ENCODE results near the gene GDA.

GDA gene

GRCh38 chr9:72149231-72149975, at the start of gene GDA:
Gene GDA, plus strand, starts transcription at chr9:72149440. Its CDS starts 120 bp downstream, at chr9:72149560.
- no peak for DNase-seq (ENCODE audit: low read depth in 2 of 2)

DNA sequence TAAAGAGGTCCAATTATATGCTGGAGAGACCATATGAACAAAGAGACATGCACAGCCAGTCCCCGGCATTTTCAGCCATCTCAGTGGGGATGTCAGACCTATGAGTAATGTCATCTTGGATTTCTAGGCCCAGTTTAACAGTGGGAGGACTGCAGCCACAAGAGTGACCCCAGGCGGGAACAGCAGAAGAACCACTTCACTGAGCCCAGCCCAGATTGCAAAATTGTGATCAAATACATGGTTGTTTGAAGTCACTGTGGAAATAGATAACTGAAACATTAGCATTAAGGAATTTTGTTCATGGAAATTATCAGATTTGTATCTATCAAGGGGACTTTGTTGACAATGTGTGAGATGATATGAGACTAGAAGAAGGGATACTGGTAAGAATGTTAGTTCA, 46.7 kb upstream of the GDA start:
- no peak for DNase-seq (ENCODE audit: low read depth in 2 of 2)

- DNase-seq (ENCODE audit: low read depth in 2 of 2), result no peak
Observed at GRCh38 chr9:72113056-72113455, 36.2 kb upstream of the GDA start.

- no peak for DNase-seq (ENCODE audit: low read depth in 2 of 2)
Observed at GRCh38 chr9:72119853-72120252, 29.4 kb upstream of the GDA start.

- no peak for DNase-seq (ENCODE audit: low read depth in 2 of 2)
Observed at GRCh38 chr9:72124947-72125346, 24.3 kb upstream of the GDA start.

DNA sequence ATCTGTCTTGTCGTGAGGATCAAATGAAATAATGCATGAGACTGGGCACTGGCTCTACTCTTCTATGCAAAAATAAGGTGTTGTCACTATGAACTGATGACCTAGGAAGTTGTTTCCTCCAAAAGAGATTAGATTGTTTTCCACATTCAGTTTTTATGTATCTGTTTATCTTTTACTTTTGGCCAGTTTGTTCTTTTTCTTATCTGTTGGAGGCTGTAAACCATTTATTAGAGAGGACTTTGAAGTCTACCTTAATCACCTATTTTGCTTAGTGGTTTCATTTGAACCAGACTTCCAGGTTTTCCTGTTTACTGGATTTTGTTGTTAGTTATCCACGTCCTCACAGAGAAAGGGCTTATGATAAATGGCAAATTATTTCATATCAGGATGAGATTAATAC, 21.5 kb upstream of the GDA start:
- no peak for DNase-seq (ENCODE audit: low read depth in 2 of 2)

DNA sequence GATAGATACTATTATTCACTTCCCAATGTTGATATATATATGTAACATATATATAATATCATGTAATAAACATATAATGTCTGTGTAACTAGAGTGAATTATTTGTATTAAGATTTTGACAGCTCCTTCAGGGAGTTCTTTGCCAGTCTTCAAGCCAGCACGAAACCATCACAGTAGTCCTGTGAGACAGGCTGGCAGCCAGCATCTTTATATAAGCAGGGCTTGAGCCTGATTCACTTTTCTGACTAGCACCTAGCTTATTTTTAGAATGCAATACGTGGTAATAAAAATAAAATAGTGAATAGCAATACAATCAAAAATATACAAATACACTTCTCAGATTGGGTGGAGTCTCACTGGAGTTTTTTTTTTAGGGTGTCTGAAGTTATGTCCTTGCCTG, 20.7 kb upstream of the GDA start:
- no peak for DNase-seq (ENCODE audit: low read depth in 2 of 2)

- DNase-seq (ENCODE audit: low read depth in 2 of 2), result no peak
Observed at GRCh38 chr9:72129271-72130156, 19.7 kb upstream of the GDA start.

- DNase-seq (ENCODE audit: low read depth in 2 of 2), result no peak
Observed at GRCh38 chr9:72130321-72130720, 18.9 kb upstream of the GDA start.

DNA sequence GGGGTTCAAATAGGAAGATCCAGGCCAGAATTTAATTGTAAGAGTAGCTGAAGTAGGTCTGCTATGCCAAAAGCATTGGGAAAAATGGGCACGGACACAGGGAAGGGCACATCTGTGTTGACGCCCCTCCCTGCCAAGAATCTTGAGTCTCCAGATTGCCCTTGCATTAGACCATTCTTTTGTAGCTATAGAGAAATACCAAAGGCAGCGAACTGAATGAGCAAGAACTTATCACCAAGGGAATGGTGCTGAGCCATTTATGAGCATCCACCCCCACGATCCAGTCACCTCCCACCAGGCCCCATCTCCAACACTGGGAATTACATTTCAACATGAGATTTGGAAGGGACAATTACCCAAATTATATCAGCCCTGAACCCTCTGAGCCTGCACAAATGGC, 18.0 kb upstream of the GDA start:
- DNase-seq (ENCODE audit: low read depth in 2 of 2), result no peak

DNA sequence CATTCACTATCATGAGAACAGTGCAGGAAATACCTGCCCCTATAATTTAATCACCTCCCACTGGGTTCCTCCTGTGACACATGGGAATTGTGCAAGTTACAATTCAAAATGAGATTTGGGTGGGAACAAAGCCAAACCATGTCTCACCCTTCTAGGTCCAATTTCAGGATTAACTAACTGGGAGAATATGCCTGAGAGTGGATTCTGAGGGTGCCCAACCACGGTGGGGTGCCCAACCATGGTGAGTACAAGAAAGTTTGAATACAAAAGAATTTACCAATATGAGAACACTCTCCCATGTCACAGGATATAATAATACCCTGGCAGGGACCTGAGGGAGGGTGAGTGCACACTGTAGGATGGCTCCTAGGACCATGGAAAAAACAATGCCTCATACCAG, 17.2 kb upstream of the GDA start:
- DNase-seq (ENCODE audit: low read depth in 2 of 2), result no peak

DNA sequence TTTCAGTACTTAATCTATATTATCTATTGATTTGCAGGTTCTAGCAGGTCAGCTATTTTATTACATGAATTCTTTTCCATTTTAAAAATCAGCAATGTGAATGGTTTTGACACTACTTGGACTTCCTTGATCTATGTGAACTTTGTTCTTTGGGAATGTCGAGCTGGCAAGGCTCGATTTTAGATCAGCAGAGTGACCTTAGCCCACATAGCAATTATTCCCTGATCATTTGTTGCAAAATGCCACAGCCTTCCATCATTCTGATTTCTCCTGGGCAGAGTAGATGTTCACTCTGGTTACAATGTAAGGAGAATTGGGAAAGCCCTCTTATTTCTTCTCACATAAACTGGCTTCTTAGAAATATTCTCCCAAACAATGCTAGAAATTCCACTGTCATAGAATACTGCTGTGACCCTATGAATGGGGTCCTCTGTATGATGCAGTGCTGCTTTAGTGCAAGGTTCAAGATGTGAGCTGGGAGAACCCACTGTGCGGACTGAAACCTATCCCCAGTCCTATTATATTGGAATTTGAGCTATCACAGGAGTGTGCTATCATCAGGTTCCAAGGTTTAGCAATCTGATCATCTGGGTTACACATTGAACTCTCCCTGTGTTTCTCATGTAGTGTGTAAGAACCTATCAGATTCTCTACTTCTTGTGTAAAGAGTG, 15.7 kb upstream of the GDA start:
- no peak for DNase-seq (ENCODE audit: low read depth in 2 of 2)

DNA sequence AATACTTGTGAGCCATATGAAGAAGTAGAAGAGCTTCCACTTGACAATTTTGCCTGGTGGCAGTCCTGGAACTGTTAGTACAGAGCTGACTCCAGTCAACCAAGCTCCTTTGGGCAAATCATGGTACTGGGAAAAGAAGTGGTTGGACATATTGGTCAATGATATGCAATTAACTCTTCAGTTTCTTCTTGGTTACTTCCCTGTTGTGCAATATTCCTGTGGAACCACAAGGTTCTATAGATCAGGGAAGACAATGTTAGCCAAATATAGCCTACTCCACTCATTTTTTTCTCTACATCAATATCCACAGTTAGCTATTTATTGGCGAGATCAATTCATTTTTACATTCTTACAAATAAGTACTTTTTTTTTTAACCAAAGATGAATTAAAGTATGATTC, 14.4 kb upstream of the GDA start:
- no peak for DNase-seq (ENCODE audit: low read depth in 2 of 2)

- no peak for DNase-seq (ENCODE audit: low read depth in 2 of 2)
Observed at GRCh38 chr9:72137697-72138365, 11.4 kb upstream of the GDA start.

DNA sequence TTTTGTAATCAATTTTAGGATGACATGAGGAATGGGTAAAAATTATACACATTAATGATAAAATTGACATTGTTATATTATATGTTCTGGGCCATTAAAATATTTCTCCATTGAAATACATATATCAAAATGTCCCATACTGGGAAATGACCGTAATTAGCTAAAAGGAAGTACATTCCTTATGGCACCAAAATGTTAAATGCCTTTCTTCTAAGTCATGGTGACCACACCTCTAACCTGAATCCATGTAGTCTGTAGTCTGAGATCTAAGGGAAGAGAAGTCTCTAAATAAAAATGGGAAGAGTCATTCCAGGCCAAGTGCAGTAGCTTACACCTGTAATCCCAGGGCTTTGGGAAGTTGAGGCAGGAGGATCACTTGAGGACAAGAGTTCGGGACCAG, 10.0 kb upstream of the GDA start:
- no peak for DNase-seq (ENCODE audit: low read depth in 2 of 2)

DNA sequence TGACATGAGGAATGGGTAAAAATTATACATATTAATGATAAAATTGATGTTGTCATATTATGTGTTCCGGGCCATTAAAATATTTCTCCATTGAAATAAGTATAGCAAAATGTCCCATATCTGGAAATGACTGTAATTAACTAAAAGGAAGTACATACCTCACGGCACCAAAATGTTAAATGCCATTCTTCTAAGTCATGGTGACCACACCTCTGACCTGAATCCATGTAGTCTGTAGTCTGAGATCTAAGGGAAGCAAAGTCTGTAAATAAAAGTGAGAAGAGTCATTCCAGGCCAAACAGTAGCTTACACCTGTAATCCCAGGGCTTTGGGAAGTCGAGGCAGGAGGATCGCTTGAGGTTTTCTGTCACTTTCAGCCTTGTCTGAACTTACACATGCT, 8.7 kb upstream of the GDA start:
- DNase-seq (ENCODE audit: low read depth in 2 of 2), result no peak

- DNase-seq (ENCODE audit: low read depth in 2 of 2), result no peak
Observed at GRCh38 chr9:72141484-72141883, 7.8 kb upstream of the GDA start.

GRCh38 chr9:72144756-72145492, 4.3 kb upstream of the GDA start:
- no peak for DNase-seq (ENCODE audit: low read depth in 2 of 2)

- DNase-seq (ENCODE audit: low read depth in 2 of 2), result no peak
Observed at GRCh38 chr9:72145733-72146505, 3.3 kb upstream of the GDA start.

- no peak for DNase-seq (ENCODE audit: low read depth in 2 of 2)
Observed at GRCh38 chr9:72147676-72148075, 1.6 kb upstream of the GDA start.

- DNase-seq (ENCODE audit: low read depth in 2 of 2), result no peak
Observed at GRCh38 chr9:72150127-72150526, 887 bp downstream of the GDA start.

Measured in stimulated activated CD8-positive, alpha-beta memory T cell treated with anti-CD3 and anti-CD28 coated beads, Interleukin-15, amount 100 ng/mL, for 4 hours (primary cell).